Endodermal cell (in vitro differentiated cells): ENCODE data around the gene C1QTNF3. TPM values are rescaled to one million over a fixed set of nuclear protein-coding genes. Genes with fewer than 3 reads are reported as not detected.

Experiments used
- DNase-seq: peaks from one replicate; pipeline ENCODE4 v3.0.0-alpha.2; 2017
- H3K27ac ChIP-seq: 2 replicates; pipeline ENCODE4 v1.5.1; 2013; ENCODE audit warnings: mild to moderate bottlenecking, low read depth, low read length, moderate library complexity
- H3K27me3 ChIP-seq: 2 replicates; pipeline ENCODE4 v1.6.1; 2013; ENCODE audit warnings: mild to moderate bottlenecking, low read length, moderate library complexity; ENCODE audit not compliant: insufficient read depth, control insufficient read depth, poor library complexity, severe bottlenecking
- H3K36me3 ChIP-seq: 2 replicates; pipeline ENCODE4 v1.7.0; 2013; ENCODE audit warnings: mild to moderate bottlenecking, low read length, moderate library complexity; ENCODE audit not compliant: control insufficient read depth, insufficient read depth
- H3K4me1 ChIP-seq: one replicate; pipeline ENCODE4 v1.7.0; 2013; ENCODE audit warnings: low read length; ENCODE audit not compliant: control insufficient read depth, insufficient read depth
- H3K4me3 ChIP-seq: 2 replicates; pipeline ENCODE4 v1.5.1; 2013; ENCODE audit warnings: mild to moderate bottlenecking, low read length, moderate library complexity
- H3K9ac ChIP-seq: 2 replicates; pipeline ENCODE4 v1.6.1; 2013; ENCODE audit warnings: mild to moderate bottlenecking, low read length, moderate library complexity; ENCODE audit not compliant: poor library complexity, severe bottlenecking; ENCODE audit errors: extremely low read depth
- H3K9me3 ChIP-seq: 2 replicates; pipeline ENCODE4 v1.6.1; 2013; ENCODE audit warnings: mild to moderate bottlenecking, low read length, moderate library complexity; ENCODE audit not compliant: control insufficient read depth
- H3K27ac Mint-ChIP-seq: 2 replicates; pipeline ENCODE4 v1.8.0; 2020; ENCODE audit warnings: mixed read lengths
- H3K27me3 Mint-ChIP-seq: 2 replicates; pipeline ENCODE4 v1.8.0; 2021; ENCODE audit warnings: mild to moderate bottlenecking, mixed read lengths; ENCODE audit not compliant: insufficient read depth
- H3K36me3 Mint-ChIP-seq: 2 replicates; pipeline ENCODE4 v1.8.0; 2020; ENCODE audit warnings: low read depth, mixed read lengths
- H3K4me1 Mint-ChIP-seq: 2 replicates; pipeline ENCODE4 v1.8.0; 2020; ENCODE audit warnings: mixed read lengths
- H3K4me3 Mint-ChIP-seq: 2 replicates; pipeline ENCODE4 v1.8.0; 2020; ENCODE audit warnings: mild to moderate bottlenecking, moderate library complexity, mixed read lengths
- H3K9me3 Mint-ChIP-seq: 2 replicates; pipeline ENCODE4 v1.8.0; 2020; ENCODE audit warnings: mild to moderate bottlenecking, mixed read lengths
- WGBS, 2 experiments: methylation state at CpG; one replicate each; pipeline versions ENCODE4 v1.1.5 to v1.1.7; 2013; ENCODE audit warnings: missing lambda C conversion rate in 2 of 2, mixed read lengths in 1 of 2; ENCODE audit not compliant: insufficient coverage in 1 of 2, insufficient read length in 1 of 2; 5-methylcytosine and 5-hydroxymethylcytosine counted together
- total RNA-seq, 2 donors: library from RNA; stranded (reverse); fragmentation: NEBNext Ultra II Directional in 1 of 2; extraction: Animal tissue kit (Norgen Biotek cat#: 25700) in 1 of 2; gene quantifications; 2 replicates in 1 of 2; 3 replicates in 1 of 2; pipeline ENCODE4 v1.2.1, GENCODE V29; 2021
- TF ChIP-seq, protein P1 (sequence below): fragments of 200-600 bp; sonication (generic); conservative IDR thresholded peaks from 2 replicates; pipeline ENCODE4 v1.5.0; 2021; ENCODE audit warnings: antibody characterized with exemption, mild to moderate bottlenecking

The C1QTNF3 gene
- total RNA-seq, 2 donors from 2014 or later: 5.0 to 7.2 TPM

DNA sequence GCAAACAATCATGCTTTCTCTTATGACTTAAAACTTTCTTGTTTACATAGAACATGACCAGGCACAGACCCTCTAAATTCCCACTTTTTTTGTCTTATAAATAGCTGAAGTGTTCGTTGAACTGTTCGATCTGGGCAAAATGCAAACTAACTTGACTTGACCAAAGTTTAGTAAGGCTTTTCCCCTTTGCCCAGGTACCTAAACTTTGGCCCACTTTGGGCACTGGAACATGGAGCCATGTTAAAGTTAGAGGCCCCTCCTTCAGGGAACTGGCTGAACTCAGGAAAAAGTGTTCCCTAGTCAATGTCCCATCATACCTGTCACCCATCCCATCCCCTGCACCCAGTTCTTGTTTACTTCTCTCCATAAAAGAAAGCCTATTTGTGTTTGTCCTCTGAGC, 25.8 kb downstream of the C1QTNF3 start:
- Histone ChIP-seq H3K27me3 (no peaks in the 10 kb centered on the region), H3K27ac (no peak overlapping the region), H3K9ac (no peak overlapping the region), H3K4me3 (no peak overlapping the region), H3K4me1 (no peaks in the 10 kb centered on the region), H3K36me3 (no peaks in the 10 kb centered on the region), H3K9me3 (no peaks in the 10 kb centered on the region)
- H3K27ac Mint-ChIP-seq: no peak overlapping the region
- peaks cover 11% of the 10 kb centered on the region for H3K4me1 Mint-ChIP-seq
- H3K27me3 Mint-ChIP-seq: no peaks in the 10 kb centered on the region
- no peak for DNase-seq
- no peak overlapping the region for H3K4me3 Mint-ChIP-seq
- 99 to 100% methylated on average over 2 of the region's 2 CpGs for WGBS, 2 experiments
- no peaks in the 10 kb centered on the region for H3K9me3 Mint-ChIP-seq
- H3K36me3 Mint-ChIP-seq: peaks cover 14% of the 10 kb centered on the region
- TF ChIP-seq, protein P1, sequence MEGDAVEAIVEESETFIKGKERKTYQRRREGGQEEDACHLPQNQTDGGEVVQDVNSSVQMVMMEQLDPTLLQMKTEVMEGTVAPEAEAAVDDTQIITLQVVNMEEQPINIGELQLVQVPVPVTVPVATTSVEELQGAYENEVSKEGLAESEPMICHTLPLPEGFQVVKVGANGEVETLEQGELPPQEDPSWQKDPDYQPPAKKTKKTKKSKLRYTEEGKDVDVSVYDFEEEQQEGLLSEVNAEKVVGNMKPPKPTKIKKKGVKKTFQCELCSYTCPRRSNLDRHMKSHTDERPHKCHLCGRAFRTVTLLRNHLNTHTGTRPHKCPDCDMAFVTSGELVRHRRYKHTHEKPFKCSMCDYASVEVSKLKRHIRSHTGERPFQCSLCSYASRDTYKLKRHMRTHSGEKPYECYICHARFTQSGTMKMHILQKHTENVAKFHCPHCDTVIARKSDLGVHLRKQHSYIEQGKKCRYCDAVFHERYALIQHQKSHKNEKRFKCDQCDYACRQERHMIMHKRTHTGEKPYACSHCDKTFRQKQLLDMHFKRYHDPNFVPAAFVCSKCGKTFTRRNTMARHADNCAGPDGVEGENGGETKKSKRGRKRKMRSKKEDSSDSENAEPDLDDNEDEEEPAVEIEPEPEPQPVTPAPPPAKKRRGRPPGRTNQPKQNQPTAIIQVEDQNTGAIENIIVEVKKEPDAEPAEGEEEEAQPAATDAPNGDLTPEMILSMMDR: no peak

DNA sequence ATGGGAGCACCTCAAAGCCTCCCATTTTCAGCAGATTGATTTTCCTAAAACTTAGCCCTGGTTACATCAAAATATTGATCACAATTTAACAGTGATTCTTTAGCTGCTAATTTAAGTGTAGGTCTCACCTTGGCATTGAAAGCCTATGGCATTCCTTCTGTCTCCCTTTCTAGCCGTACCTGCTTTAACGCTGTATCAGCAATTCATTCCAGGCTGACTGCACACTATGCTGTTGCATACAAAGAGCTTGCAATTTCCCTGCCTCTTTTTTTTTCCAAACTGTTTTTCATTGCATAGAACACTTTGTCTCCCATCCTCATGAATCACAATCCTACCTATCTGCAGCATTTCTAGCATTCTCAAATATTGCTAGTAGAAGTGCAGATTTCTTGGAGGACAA, 26.3 kb downstream of the C1QTNF3 start:
- no peaks in the 10 kb centered on the region for H3K9me3 ChIP-seq
- H3K27me3 ChIP-seq: no peaks in the 10 kb centered on the region
- H3K36me3 Mint-ChIP-seq: peaks cover 13% of the 10 kb centered on the region
- no peak overlapping the region for H3K27ac Mint-ChIP-seq
- peaks cover 6% of the 10 kb centered on the region for H3K4me1 Mint-ChIP-seq
- H3K9me3 Mint-ChIP-seq: no peaks in the 10 kb centered on the region
- H3K4me3 ChIP-seq: no peak overlapping the region
- H3K4me1 ChIP-seq: no peaks in the 10 kb centered on the region
- H3K4me3 Mint-ChIP-seq: no peak overlapping the region
- 86 to 93% methylated on average over 2 of the region's 2 CpGs for WGBS, 2 experiments
- no peak for DNase-seq
- TF ChIP-seq, protein P1: no peak
- H3K9ac ChIP-seq: no peak overlapping the region
- no peaks in the 10 kb centered on the region for H3K36me3 ChIP-seq
- H3K27me3 Mint-ChIP-seq: no peaks in the 10 kb centered on the region
- no peak overlapping the region for H3K27ac ChIP-seq

GRCh38 chr5:34016222-34016621, 26.8 kb downstream of the C1QTNF3 start:
- H3K27ac Mint-ChIP-seq: no peak overlapping the region
- peaks cover under 1% of the 10 kb centered on the region for H3K4me1 Mint-ChIP-seq
- Histone ChIP-seq H3K36me3 (no peaks in the 10 kb centered on the region), H3K4me3 (no peak overlapping the region), H3K9me3 (no peaks in the 10 kb centered on the region), H3K9ac (no peak overlapping the region), H3K27ac (no peak overlapping the region), H3K4me1 (no peaks in the 10 kb centered on the region), H3K27me3 (no peaks in the 10 kb centered on the region)
- H3K9me3 Mint-ChIP-seq: no peaks in the 10 kb centered on the region
- H3K4me3 Mint-ChIP-seq: no peak overlapping the region
- TF ChIP-seq, protein P1: no peak
- no peak for DNase-seq
- H3K36me3 Mint-ChIP-seq: peaks cover 9% of the 10 kb centered on the region
- H3K27me3 Mint-ChIP-seq: no peaks in the 10 kb centered on the region
- WGBS, 2 experiments: 72 to 79% methylated on average over 5 of the region's 5 CpGs
